Skin epidermis (tissue), 12 donors: ENCODE measurements around the gene CLPTM1L.

Source experiments
- H3K27ac ChIP-seq, 21 experiments: fragments of 200-600 bp; sonication (generic) in 11 of 21; one replicate each; pipeline ENCODE4 v1.5.0; 2020; ENCODE audit warnings: mild to moderate bottlenecking in 3 of 21, inconsistent platforms in 2 of 21, moderate library complexity in 2 of 21
- H3K4me3 ChIP-seq, 7 experiments: fragments of 200-600 bp; sonication (generic) in 2 of 7; one replicate each; pipeline ENCODE4 v1.5.0; 2020; ENCODE audit warnings: inconsistent platforms in 2 of 7, mild to moderate bottlenecking in 2 of 7, moderate library complexity in 1 of 7

Gene CLPTM1L

GRCh38 chr5:1320436-1321344 is 24.2 kb downstream of the CLPTM1L start:
- Histone ChIP-seq H3K4me3 (no peak overlapping the region), H3K27ac (no peak overlapping the region)

DNA sequence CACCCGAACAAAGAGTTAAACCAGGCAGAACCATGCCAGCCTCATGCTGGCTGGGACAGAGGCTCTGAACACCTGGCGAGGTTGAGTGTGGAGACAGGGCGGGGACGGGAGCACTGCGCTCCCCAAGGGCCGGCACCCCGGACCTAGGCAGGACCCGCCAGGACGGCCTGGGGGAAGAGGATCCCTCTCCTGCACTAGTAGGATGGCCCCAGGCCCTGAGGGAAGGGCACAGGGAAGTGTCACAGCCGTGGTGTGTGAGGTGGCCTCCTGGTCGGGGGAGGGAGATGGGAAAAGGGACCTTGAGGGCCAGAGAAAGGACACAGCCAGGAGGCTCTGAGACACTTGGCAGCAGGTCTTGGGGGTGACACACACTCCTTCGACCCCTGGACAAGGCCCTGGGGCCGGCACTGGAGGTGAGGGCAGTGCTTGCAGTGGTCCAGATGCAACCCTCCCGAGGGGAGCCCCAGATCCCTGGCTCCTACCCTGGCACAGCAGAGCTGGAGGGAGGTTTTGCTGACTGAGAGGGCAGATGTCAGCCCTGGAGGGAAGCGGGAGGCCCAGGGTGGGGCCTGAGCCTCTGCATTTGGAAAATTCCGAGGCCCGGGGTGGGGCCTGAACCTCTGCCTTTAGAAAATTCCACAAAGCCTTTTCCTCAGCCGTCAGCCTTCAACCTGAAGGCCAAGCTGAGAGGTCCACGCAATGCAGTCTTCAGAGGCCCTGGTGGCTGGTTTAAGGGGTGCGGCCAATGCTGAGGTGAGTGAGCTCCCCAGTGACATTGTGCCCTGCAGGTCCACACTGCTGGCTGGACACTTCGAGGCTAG is 25.3 kb downstream of the CLPTM1L start:
- Histone ChIP-seq H3K4me3 (no peak overlapping the region), H3K27ac (no peak overlapping the region)

- no peak overlapping the region for H3K4me3 ChIP-seq
- H3K27ac ChIP-seq: no peak overlapping the region
Observed at GRCh38 chr5:1318659-1319251, 26.1 kb downstream of the CLPTM1L start.

GRCh38 chr5:1317921-1318565 is 26.9 kb downstream of the CLPTM1L start:
- H3K27ac ChIP-seq: no peak overlapping the region
- no peak overlapping the region for H3K4me3 ChIP-seq

GRCh38 chr5:1316588-1317340 is 28.1 kb downstream of the CLPTM1L start:
- H3K4me3 ChIP-seq: peak overlapping the region in 2 of 7 experiments; percentile 7 to 17
- peak overlapping the region in 12 of 21 experiments; percentile 16 to 86 (median 60) for H3K27ac ChIP-seq

DNA sequence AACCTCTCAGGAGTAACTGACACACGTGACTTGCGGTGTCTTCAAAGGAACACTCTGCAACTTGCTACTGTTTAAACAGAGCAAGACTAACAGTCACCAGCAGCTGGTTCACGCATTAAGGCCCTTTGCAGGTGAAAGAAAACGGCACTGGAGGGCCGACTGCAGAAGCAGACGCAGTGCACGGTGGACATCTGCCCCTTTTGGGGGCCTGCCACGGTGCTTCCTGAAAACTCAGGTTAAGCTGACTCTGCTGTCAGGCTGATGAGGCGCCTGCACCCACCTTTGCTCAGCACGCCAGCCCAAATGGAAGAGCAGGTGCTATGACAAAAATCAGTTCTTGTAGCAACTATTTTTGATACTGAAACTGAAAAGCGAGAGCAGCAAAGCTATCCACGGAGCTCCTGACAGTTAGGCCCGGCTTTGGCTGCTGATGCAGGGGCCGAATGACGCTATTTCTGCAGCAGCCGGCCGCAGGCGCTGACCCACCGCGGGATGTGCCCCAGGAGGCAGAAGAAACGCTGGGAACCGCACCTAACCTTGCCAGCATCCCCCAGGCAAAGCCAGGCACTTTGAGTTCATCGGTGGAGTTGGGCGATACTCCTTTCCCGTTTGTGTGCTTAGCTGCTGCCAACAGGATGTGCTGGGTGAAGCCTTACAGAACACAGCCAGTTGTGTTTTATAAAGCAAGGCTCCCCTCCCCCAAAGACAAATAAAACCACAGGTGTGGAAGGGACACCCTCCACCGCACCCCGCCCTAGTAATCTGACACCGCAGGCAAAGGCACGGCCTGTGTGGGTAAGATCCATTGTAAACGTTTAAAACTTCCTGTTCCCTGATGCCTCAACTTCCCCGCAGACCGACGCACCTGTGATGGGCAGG is 29.0 kb downstream of the CLPTM1L start:
- H3K4me3 ChIP-seq: peak overlapping the region in 2 of 7 experiments; percentile 7 to 17
- H3K27ac ChIP-seq: peak overlapping the region in 16 of 21 experiments; percentile 16 to 86 (median 53)

DNA sequence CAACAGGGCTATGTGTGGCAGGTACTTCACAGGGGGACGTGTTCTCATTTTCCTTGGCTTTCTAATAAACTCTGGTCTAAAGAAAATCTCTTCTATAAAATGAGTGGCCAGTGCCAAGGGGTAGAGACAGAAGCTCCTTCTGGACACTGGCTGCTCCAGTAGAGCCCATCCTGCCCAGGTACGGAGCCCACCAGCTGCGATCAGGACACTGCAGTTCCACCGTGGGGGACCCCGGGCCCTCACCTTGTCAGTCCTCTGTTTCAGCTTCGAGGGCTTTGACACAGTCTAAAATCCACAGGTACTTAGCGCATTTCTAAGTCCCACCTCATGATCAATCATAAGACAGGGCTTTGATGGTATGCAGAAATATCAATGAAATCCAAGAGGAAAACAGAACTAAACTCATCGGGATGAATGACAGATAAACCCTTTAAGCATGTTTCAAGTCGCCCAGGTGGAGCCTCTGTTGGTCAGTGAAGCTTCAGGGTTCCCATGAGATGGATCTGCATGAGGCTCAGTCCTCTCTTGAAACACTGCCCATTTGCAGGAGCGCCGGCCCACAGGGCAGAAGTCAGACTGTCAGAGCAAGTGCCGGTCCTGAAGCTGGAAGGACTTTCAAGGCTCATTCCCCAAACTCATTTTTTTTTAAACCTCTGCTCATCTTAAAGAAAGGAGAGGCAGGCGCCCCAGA is 29.7 kb downstream of the CLPTM1L start:
- H3K27ac ChIP-seq: peak overlapping the region in 4 of 21 experiments; percentile 2 to 86 (median 70)
- no peak overlapping the region for H3K4me3 ChIP-seq

DNA sequence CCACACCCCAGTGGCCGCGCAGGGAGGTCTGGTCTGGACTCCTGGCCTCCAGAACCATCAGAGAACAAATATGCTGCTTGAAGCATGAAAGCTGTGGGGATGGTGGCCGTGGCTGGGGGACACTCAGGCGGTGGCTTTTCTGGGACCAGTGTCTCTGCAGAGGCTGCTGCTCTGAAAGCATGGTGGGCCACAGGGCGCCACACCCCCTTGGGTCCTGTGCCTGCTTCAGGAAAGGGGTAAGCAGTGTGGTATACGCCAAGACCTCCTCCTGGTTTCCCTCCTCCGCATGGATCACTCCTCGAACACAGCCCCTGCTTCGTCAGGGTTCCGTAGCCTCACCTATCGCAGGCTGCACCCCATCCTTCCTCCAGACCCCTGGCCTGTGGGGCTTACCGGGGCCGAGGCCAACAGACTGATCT is 30.3 kb downstream of the CLPTM1L start:
- H3K27ac ChIP-seq: no peak overlapping the region
- H3K4me3 ChIP-seq: no peak overlapping the region

GRCh38 chr5:1312993-1313833 is 31.7 kb downstream of the CLPTM1L start:
- peak overlapping the region in 3 of 21 experiments; percentile 2 to 67 (median 50) for H3K27ac ChIP-seq
- H3K4me3 ChIP-seq: no peak overlapping the region

DNA sequence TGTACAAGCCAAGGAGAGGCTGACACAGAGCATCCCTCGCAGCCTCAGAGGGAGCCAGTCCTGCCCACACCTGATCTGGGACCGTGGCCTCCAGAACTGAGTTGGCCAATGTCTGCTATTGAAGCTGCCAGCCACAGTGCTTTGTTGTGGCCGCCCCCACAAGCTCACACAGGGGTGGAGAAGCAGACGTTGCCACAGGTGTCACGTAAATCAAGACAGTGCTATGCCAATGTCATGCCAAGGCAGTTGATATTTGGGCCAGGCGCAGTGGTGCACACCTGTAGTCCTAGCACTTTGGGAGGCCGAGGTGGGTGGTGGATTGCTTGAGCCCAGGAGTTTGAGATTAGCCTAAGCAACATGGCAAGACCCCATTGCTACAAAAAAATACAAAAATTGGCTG is 32.7 kb downstream of the CLPTM1L start:
- Histone ChIP-seq H3K27ac (peak overlapping the region in 1 of 21 experiments; percentile 7), H3K4me3 (no peak overlapping the region)

DNA sequence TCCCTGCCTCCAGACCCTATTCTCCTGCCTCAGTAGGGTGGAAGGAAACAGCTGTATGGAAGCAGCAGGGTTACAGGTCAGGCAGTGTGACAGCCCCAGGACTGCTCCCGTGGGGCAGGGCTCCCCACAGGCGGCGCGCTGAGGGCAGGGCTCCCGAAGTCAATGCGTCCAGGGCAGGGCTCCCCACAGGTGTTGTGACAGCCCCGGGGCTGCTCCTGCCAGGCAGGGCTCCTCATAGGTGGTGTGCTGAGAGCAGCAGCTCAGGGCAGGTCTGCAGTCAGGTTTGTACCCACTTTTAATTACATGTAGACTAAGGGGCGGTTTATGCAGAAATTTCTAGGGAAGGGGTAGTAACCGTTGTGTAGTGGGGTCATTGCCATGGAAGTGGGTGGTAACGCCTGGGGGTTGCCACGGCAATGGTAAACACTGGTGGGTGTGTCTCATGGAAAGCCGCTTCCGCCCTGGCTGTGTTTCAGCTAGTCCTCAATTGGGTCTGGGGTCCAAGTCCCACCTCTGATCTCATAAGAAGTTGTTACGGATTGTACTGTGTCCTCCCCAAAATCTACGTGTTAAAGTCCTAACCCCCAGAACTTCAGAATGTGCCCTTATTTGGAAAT is 33.4 kb downstream of the CLPTM1L start:
- H3K27ac ChIP-seq: no peak overlapping the region
- H3K4me3 ChIP-seq: no peak overlapping the region

DNA sequence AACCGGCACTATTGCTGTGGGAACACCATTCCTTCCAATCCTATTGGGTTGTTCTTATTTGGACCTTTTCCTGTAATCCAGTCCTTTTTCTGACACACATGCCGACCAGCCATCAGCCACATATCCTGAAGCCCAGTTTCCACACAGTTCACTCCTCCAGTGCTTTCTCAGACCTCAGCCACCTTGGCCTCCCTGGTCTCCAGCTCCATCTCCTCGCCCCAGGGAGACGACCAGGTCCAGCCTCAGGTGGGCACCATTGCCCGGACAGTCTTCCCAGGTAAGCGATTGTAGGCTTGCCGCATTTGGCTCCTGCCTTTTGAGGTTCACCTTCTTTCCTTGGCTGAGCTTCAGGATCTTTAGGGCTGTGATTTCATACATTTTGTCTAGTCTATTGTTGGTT is 34.8 kb downstream of the CLPTM1L start:
- Histone ChIP-seq H3K4me3 (no peak overlapping the region), H3K27ac (no peak overlapping the region)

- Histone ChIP-seq H3K27ac (no peak overlapping the region), H3K4me3 (no peak overlapping the region)
Observed at GRCh38 chr5:1304033-1304432, 40.9 kb downstream of the CLPTM1L start.

- H3K4me3 ChIP-seq: no peak overlapping the region
- H3K27ac ChIP-seq: no peak overlapping the region
Observed at GRCh38 chr5:1302258-1302657, 42.6 kb downstream of the CLPTM1L start.

DNA sequence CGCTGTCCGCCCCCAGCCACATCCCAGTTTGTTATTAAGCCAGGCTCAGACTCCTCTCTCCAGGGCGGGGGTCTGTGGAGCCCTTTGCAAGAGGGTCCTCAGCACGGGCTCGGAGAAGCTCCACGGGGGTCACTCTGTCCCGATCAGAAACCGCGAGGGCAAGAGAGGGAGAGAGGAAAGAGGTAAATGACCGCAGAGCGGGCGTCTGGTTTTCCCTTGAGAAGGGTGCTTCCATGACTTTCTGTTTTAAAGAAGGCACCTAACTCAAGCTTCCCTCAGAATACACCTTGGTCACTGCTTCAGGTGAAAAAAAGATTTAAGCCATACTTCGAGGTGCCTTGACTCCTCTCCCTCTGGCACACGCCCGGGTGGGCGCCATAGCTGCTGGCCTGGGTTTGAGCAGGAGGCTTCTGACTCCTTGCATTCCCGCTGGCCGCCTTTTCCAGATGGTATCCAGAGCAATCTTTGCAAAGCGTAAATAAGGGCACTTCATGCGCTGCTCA is 44.3 kb downstream of the CLPTM1L start:
- H3K4me3 ChIP-seq: no peak overlapping the region
- H3K27ac ChIP-seq: no peak overlapping the region

- no peak overlapping the region for H3K4me3 ChIP-seq
Observed at GRCh38 chr5:1299961-1300360, 44.9 kb downstream of the CLPTM1L start.

More at GRCh38 chr5:1299961-1300360, 44.9 kb downstream of the CLPTM1L start:
- no peak overlapping the region for H3K27ac ChIP-seq
